K562 (cell line): ENCODE data around the gene PTPN1. TPM values are rescaled to one million over a fixed set of nuclear protein-coding genes. Genes with fewer than 3 reads are reported as not detected.

Experiments used
- MAFF ChIP-seq: IDR thresholded peaks from 2 replicates; pipeline ENCODE4 v1.6.1; 2012; ENCODE audit warnings: low read length, improper control_type of control experiment
- NRF1 ChIP-seq, 2 experiments: fragments of 450-650 bp; IDR thresholded peaks in 1 of 2; conservative IDR thresholded peaks in 1 of 2; 2 replicates each; pipeline ENCODE4 v1.6.1; 2014; ENCODE audit warnings: mild to moderate bottlenecking in 2 of 2
- SIRT6 ChIP-seq: IDR thresholded peaks from one replicate; pipeline ENCODE4 v1.6.1; 2012; ENCODE audit warnings: low read depth, mild to moderate bottlenecking, control low read depth, inconsistent platforms, low read length, moderate library complexity
- ZC3H11A ChIP-seq: IDR thresholded peaks from 2 replicates; pipeline ENCODE4 v1.6.1; 2012; ENCODE audit warnings: low read depth, low read length, improper control_type of control experiment
- ZNF121 ChIP-seq: sonication (generic); formaldehyde crosslinking; conservative IDR thresholded peaks from 2 replicates; pipeline ENCODE4 v1.8.0; 2022; ENCODE audit warnings: missing genetic modification reagents
- ZSCAN29 ChIP-seq: fragments of 450-650 bp; IDR thresholded peaks from 2 replicates; pipeline ENCODE4 v1.6.1; 2017
- polyA plus RNA-seq, 8 experiments: library from polyadenylated mRNA; depleted of rRNA in 4 of 8; stranded (reverse) in 5 of 8; unstranded in 3 of 8; fragments of >200 nt; fragmentation: Nextera tagmentation in 2 of 8; fragmentation: Illumina TruSeq in 1 of 8; extraction: Ambion mirVana in 2 of 8; extraction: Trizol in 1 of 8; gene quantifications; 2 replicates each; pipeline versions ENCODE4 v1.2.1 to v1.2.3, GENCODE V29; 2011 to 2014; ENCODE audit warnings: inconsistent platforms in 1 of 8, missing spikeins in 1 of 8
- total RNA-seq, 7 experiments: library from RNA; depleted of rRNA in 6 of 7; stranded (reverse); fragments of >200 nt in 6 of 7; fragmentation: Illumina TruSeq in 2 of 7; extraction: Trizol in 2 of 7; gene quantifications; 2 replicates each; pipeline versions ENCODE4 v1.2.1 to v1.2.3, GENCODE V29; 2011 to 2021; ENCODE audit warnings: low replicate concordance in 1 of 7
- TF ChIP-seq, protein P1 (sequence below): fragments of 250-450 bp; sonication (Bioruptor Pico); IDR thresholded peaks from 2 replicates; pipeline ENCODE4 v1.5.1; 2021; ENCODE audit warnings: mild to moderate bottlenecking
- TF ChIP-seq, protein P2 (sequence below): sonication (generic); IDR thresholded peaks from 2 replicates; pipeline ENCODE4 v1.6.1; 2016
- TF ChIP-seq, protein P3 (sequence below): fragments of 250-450 bp; sonication (Bioruptor Pico); IDR thresholded peaks from 2 replicates; pipeline ENCODE4 v1.4.0; 2020

Gene PTPN1
- total and polyA plus RNA-seq, 9 of the 15 experiments (the other 6 are each of a cell fraction or from before 2014, with no cell fraction given) = 11.0 to 85.3 (median 54.0) TPM

DNA sequence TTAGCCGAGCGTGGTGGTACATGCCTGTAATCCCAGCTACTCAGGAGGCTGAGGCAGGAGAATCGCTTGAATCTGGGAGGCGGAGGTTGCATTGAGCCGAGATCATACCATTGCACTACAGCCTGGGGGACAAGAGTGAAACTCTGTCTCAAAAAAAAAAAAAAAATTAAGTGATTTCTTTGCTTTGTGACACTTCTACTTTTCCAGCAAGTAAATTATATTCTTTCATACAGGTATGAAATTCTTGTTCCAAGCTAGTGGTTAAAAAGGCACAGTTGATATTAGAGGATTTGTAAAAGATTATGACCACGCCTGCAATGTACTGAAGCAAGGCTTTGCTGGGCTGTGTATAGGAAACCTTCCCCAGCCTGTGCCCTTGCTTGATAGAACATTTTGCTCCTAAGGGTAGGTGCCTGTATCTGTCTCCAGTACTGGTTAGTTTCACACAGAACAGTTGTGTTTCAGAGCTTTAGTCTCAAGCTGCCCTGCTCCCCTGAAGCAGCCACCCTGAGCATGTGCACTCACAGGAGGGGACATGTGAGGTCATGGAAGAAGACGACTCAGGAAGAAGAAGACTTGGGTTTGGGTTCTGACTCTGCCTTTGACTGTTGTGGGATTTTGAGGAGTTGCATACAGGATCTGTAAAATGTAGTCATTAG, 10.2 kb downstream of the PTPN1 start (continued):
- TF ChIP-seq, protein P1, sequence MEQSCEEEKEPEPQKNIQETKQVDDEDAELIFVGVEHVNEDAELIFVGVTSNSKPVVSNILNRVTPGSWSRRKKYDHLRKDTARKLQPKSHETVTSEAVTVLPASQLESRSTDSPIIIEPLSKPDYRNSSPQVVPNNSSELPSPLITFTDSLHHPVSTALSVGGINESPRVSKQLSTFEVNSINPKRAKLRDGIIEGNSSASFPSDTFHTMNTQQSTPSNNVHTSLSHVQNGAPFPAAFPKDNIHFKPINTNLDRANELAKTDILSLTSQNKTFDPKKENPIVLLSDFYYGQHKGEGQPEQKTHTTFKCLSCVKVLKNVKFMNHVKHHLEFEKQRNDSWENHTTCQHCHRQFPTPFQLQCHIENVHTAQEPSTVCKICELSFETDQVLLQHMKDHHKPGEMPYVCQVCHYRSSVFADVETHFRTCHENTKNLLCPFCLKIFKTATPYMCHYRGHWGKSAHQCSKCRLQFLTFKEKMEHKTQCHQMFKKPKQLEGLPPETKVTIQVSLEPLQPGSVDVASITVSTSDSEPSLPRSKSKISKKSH = no peak
- TF ChIP-seq, protein P2, sequence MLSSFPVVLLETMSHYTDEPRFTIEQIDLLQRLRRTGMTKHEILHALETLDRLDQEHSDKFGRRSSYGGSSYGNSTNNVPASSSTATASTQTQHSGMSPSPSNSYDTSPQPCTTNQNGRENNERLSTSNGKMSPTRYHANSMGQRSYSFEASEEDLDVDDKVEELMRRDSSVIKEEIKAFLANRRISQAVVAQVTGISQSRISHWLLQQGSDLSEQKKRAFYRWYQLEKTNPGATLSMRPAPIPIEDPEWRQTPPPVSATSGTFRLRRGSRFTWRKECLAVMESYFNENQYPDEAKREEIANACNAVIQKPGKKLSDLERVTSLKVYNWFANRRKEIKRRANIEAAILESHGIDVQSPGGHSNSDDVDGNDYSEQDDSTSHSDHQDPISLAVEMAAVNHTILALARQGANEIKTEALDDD = peak; percentile 44; the same call in 1 of the 2 replicates
- no peak for TF ChIP-seq SIRT6
- TF ChIP-seq NRF1 (conservative IDR thresholded peaks at IDR 0.05 in 1 of 2, IDR thresholded peaks at IDR 0.05 in 1 of 2) = peak; percentile 71 to 77
- TF ChIP-seq ZC3H11A = no peak
- TF ChIP-seq ZSCAN29 = no peak
- TF ChIP-seq ZNF121 = no peak
- TF ChIP-seq MAFF = no peak
- TF ChIP-seq, protein P3, sequence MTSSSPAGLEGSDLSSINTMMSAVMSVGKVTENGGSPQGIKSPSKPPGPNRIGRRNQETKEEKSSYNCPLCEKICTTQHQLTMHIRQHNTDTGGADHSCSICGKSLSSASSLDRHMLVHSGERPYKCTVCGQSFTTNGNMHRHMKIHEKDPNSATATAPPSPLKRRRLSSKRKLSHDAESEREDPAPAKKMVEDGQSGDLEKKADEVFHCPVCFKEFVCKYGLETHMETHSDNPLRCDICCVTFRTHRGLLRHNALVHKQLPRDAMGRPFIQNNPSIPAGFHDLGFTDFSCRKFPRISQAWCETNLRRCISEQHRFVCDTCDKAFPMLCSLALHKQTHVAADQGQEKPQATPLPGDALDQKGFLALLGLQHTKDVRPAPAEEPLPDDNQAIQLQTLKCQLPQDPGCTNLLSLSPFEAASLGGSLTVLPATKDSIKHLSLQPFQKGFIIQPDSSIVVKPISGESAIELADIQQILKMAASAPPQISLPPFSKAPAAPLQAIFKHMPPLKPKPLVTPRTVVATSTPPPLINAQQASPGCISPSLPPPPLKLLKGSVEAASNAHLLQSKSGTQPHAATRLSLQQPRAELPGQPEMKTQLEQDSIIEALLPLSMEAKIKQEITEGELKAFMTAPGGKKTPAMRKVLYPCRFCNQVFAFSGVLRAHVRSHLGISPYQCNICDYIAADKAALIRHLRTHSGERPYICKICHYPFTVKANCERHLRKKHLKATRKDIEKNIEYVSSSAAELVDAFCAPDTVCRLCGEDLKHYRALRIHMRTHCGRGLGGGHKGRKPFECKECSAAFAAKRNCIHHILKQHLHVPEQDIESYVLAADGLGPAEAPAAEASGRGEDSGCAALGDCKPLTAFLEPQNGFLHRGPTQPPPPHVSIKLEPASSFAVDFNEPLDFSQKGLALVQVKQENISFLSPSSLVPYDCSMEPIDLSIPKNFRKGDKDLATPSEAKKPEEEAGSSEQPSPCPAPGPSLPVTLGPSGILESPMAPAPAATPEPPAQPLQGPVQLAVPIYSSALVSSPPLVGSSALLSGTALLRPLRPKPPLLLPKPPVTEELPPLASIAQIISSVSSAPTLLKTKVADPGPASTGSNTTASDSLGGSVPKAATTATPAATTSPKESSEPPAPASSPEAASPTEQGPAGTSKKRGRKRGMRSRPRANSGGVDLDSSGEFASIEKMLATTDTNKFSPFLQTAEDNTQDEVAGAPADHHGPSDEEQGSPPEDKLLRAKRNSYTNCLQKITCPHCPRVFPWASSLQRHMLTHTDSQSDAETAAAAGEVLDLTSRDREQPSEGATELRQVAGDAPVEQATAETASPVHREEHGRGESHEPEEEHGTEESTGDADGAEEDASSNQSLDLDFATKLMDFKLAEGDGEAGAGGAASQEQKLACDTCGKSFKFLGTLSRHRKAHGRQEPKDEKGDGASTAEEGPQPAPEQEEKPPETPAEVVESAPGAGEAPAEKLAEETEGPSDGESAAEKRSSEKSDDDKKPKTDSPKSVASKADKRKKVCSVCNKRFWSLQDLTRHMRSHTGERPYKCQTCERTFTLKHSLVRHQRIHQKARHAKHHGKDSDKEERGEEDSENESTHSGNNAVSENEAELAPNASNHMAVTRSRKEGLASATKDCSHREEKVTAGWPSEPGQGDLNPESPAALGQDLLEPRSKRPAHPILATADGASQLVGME (CRISPR knock-in tag) = no peak
